ENCODE results near the gene CCL18.

DNA sequence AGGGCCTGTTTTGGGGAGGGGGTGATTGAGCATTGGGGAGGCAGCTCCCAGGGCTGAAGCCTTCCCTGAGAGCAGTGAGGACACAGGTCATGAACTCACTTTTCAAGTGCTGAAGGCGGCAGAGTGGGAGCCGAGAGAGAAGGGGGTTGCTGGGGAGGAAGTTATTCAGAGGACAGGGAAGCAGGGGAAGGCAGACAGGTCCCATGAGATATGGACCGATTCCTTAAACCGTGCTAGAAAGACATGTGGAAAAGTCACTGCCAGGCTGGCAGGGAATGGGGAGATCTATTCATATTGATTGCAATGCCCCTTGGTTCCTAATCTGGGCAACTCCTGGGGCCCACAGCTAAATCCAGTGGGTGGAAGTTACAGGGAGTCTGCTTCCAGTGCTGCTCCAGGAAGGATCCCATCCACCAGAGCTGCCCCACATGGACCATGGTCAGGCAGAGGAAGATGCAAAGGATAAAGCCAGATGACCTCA lies 40.7 kb downstream of the CCL18 start:
- no peak for TF ChIP-seq YY1 (IDR thresholded peaks at IDR 0.05; ENCODE audit: low read depth, low read length)
- TF ChIP-seq TAF1 (IDR thresholded peaks at IDR 0.05; ENCODE audit: borderline replicate concordance, low read depth, low read length), result no peak
- no peak for TF ChIP-seq HDGF (IDR thresholded peaks at IDR 0.05)

Measured in GM12878 (cell line).